Left cardiac atrium (tissue), 4 donors: ENCODE measurements around the gene MISP3. TPM values are rescaled to one million over a fixed set of nuclear protein-coding genes. Genes with fewer than 3 reads are reported as not detected.

Experiments
- ATAC-seq, 2 donors: fragments of 200-7000 bp; cut with Tn5 transposase; one replicate each; pipeline ENCODE4 v1.9.1; 2020; ENCODE audit warnings: mild to moderate bottlenecking in 2 of 2, moderate library complexity in 2 of 2
- DNase-seq: peaks from one replicate; pipeline ENCODE4 v3.0.0-alpha.2; 2020
- intact Hi-C, 2 donors: fragments of 100-400 bp; cut with DNase I; formaldehyde crosslinking; loops; one replicate each; pipeline versions ENCODE4 v1.14.1 to v1.15.1; 2022 to 2023
- total RNA-seq, 2 donors: library from RNA; stranded (reverse); fragmentation: NEBNext Ultra II Directional; extraction: Animal tissue kit (Norgen Biotek cat#: 25700); gene quantifications; one replicate each; pipeline ENCODE4 v1.2.1, GENCODE V29; 2021
- donor health status: DM: no; HTN: yes; CAD: no.
- donor health status: DM: no; HTN: yes; CAD: no; lungs with severe emphysema.
- donor health status: DM: yes; HTN: yes; CAD: no.
- donor health status: Dilated cardiomyopathy.

The MISP3 gene
- total RNA-seq, 2 donors from 2014 or later: 4.6 to 5.7 TPM

- DNase-seq (no peak), ATAC-seq (no peak)
- intact Hi-C loops: loop anchor here in 1 of 2 donors (5.0 kb wide), 1 partner anchor 33 kb away; no protein-coding TSS in a partner anchor
These were observed 42.3 kb downstream of the MISP3 start for GRCh38 chr19:14114854-14115253.

- no peak for ATAC-seq
These were observed 43.2 kb downstream of the MISP3 start for GRCh38 chr19:14115756-14116155.

GRCh38 chr19:14116525-14116917 is 43.9 kb downstream of the MISP3 start:
- intact Hi-C loops: loop anchor here in 1 of 2 donors (5.0 kb wide), 1 partner anchor 34 kb away; no protein-coding TSS in a partner anchor
- no peak for DNase-seq
- no peak for ATAC-seq

More at GRCh38 chr19:14115756-14116155, 43.2 kb downstream of the MISP3 start:
- no peak for DNase-seq
- intact Hi-C loops: loop anchor here in 1 of 2 donors (5.0 kb wide), 1 partner anchor 33 kb away; no protein-coding TSS in a partner anchor

- intact Hi-C loops: loop anchor here in 1 of 2 donors (5.0 kb wide), 1 partner anchor 35 kb away; no protein-coding TSS in a partner anchor
- DNase-seq (peak; percentile 55), ATAC-seq (no peak)
These were observed 44.5 kb downstream of the MISP3 start for GRCh38 chr19:14116918-14117578.

- peak; percentile 99 for DNase-seq
- ATAC-seq: peak; percentile 84 to 93
- intact Hi-C loops: loop anchor here in 1 of 2 donors (5.0 kb wide), 1 partner anchor 35 kb away; no protein-coding TSS in a partner anchor
These were observed 45.1 kb downstream of the MISP3 start, which contains the start of gene PRKACA for GRCh38 chr19:14117668-14118164. Gene PRKACA, minus strand, starts transcription at chr19:14117762. Its CDS starts 215 bp downstream, at chr19:14117547.

GRCh38 chr19:14118165-14119051 is 45.8 kb downstream of the MISP3 start:
- peak; percentile 88 for DNase-seq
- intact Hi-C loops: loop anchor here in 1 of 2 donors (5.0 kb wide), 1 partner anchor 36 kb away; no protein-coding TSS in a partner anchor
- ATAC-seq: peak; percentile 52 to 56

GRCh38 chr19:14119146-14119545 is 46.6 kb downstream of the MISP3 start:
- DNase-seq (no peak), ATAC-seq (no peak)
- intact Hi-C loops: loop anchor here in 1 of 2 donors (5.0 kb wide), 1 partner anchor 37 kb away; no protein-coding TSS in a partner anchor

- DNase-seq (no peak), ATAC-seq (no peak)
- intact Hi-C loops: loop anchor here in 1 of 2 donors (5.0 kb wide), 1 partner anchor 38 kb away; no protein-coding TSS in a partner anchor
These were observed 47.3 kb downstream of the MISP3 start for GRCh38 chr19:14119644-14120496.

GRCh38 chr19:14120497-14120780 is 47.9 kb downstream of the MISP3 start:
- ATAC-seq: no peak
- intact Hi-C loops: no loop called here
- DNase-seq: no peak

- DNase-seq (no peak), ATAC-seq (no peak)
- intact Hi-C loops: no loop called here
These were observed 50.3 kb downstream of the MISP3 start for GRCh38 chr19:14122924-14123323.

Other genes with a start within 250 kb of the MISP3 start
- gene NANOS3, start 195.7 kb upstream of the MISP3 start, total RNA-seq: 1 to 10 TPM; 1.0 to 1.2 TPM
- 1 to 10 TPM in 1 of 2 donors, under 1 TPM in 1; 0.62 to 1.1 TPM for gene BRME1, start 166.7 kb upstream of the MISP3 start, total RNA-seq
- gene CC2D1A, start 166.6 kb upstream of the MISP3 start, total RNA-seq: 10 to 100 TPM; 19.4 to 20.5 TPM
- 1 to 10 TPM; 1.1 to 1.4 TPM for gene PODNL1, start 134.4 kb upstream of the MISP3 start, total RNA-seq
- 10 to 100 TPM; 17.1 to 19.2 TPM for gene DCAF15, start 120.3 kb upstream of the MISP3 start, total RNA-seq
- 10 to 100 TPM; 11.0 to 12.3 TPM for gene RFX1, start 66.5 kb upstream of the MISP3 start, total RNA-seq
- gene RLN3, start 44.6 kb upstream of the MISP3 start, total RNA-seq: not detected
- 1 to 10 TPM; 4.7 to 6.2 TPM for gene IL27RA, start 41.0 kb upstream of the MISP3 start, total RNA-seq
- gene PALM3, start 10.7 kb upstream of the MISP3 start, total RNA-seq: under 1 TPM; 0.50 to 0.88 TPM
- gene C19orf67, start 13.0 kb downstream of the MISP3 start, total RNA-seq: not detected
- 10 to 100 TPM; 33.4 to 39.1 TPM for gene SAMD1, start 18.0 kb downstream of the MISP3 start, total RNA-seq
- 100 to 1,000 TPM; 348 to 418 TPM for gene PRKACA, start 45.0 kb downstream of the MISP3 start, total RNA-seq
- 1 to 10 TPM in 1 of 2 donors, under 1 TPM in 1; 0.92 to 3.0 TPM for gene ASF1B, start 63.8 kb downstream of the MISP3 start, total RNA-seq
- 10 to 100 TPM; 23.9 to 26.1 TPM for gene ADGRL1, start 133.4 kb downstream of the MISP3 start, total RNA-seq